Measurements from ENCODE around the gene TTLL9. TPM values are rescaled to one million over a fixed set of nuclear protein-coding genes. Genes with fewer than 3 reads are reported as not detected.

Gene TTLL9
- total RNA-seq, 2 donors from 2014 or later, result 1.2 TPM; not detected in 1

- intact Hi-C loops (cut with DNase I), result no loop called here
- H3K36me3 ChIP-seq, result no peaks in the 10 kb centered on the region
- no peak for TF ChIP-seq POLR2AphosphoS5 (IDR thresholded peaks at IDR 0.05)
- TF ChIP-seq CTCF (IDR thresholded peaks at IDR 0.05), result no peak
- no peak for TF ChIP-seq POLR2A (IDR thresholded peaks at IDR 0.05)
- no peak overlapping the region for H3K4me3 ChIP-seq
- H3K27me3 ChIP-seq (replicated peaks; ENCODE audit: insufficient read depth), result no peaks in the 10 kb centered on the region
- no peaks in the 10 kb centered on the region for H3K9me3 ChIP-seq
- H3K4me1 ChIP-seq (replicated peaks), result no peaks in the 10 kb centered on the region
- no peak for DNase-seq (ENCODE audit: low spot score)
- no peak overlapping the region for H3K27ac ChIP-seq
Measured at GRCh38 chr20:31877684-31878083, 7.2 kb downstream of the TTLL9 start.

DNA sequence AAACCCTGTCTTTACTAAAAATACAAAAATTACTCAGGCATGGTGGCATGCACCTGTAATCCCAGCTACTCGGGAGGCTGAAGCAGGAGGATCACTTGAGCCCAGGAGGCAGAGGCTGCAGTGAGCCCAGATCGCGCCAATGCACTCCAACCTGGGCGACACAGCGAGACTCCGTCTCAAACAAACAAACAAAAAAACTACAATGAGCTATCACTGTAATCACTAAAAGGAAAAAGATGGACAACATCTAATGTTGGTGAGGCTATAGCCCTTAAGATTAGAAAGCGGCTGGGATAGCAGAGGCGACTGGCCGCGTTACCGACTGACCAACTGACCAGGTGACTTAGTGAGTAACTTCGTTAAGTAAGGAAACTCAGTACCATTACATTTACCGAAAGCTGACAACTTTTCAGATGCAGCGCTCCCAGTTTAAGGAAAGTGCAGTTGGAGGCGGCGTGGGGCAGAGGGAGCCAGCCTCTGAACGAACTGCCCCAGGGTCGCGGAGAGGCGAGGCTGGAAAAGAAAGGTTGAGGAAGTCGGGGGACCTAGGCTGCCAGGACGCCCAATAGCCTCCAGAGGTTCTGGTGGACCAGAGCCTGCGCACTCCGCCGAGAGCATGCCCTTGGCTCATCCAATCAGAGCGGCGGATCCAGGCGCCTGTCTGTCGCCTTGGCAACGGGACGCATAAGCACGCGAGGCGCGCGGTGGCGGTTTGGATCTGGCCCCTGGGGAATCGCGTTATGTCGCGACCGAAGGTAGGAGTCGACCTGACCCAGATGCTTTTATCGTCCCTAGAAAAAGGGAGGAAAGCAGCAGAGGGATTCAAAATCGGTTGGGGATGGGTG, 8.9 kb downstream of the TTLL9 start:
- 6% methylated on average over 43 of the region's 45 CpGs for WGBS
- H3K4me1 ChIP-seq (replicated peaks), result no peaks in the 10 kb centered on the region
- intact Hi-C loops (cut with DNase I), result no loop called here

GRCh38 chr20:31881945-31882344, 11.5 kb downstream of the TTLL9 start:
- no peak for TF ChIP-seq CTCF (IDR thresholded peaks at IDR 0.05)
- TF ChIP-seq POLR2AphosphoS5 (IDR thresholded peaks at IDR 0.05), result no peak
- TF ChIP-seq POLR2A (IDR thresholded peaks at IDR 0.05), result no peak
- intact Hi-C loops (cut with DNase I), result no loop called here
- Histone ChIP-seq H3K36me3 (no peaks in the 10 kb centered on the region), H3K4me1 (replicated peaks) (no peaks in the 10 kb centered on the region), H3K4me3 (no peak overlapping the region), H3K27ac (no peak overlapping the region), H3K9me3 (no peaks in the 10 kb centered on the region), H3K27me3 (replicated peaks; ENCODE audit: insufficient read depth) (no peaks in the 10 kb centered on the region)
- 74% methylated on average over 5 of the region's 5 CpGs for WGBS
- no peak for DNase-seq (ENCODE audit: low spot score)

More for the DNA sequence above, 8.9 kb downstream of the TTLL9 start:
- TF ChIP-seq CTCF (IDR thresholded peaks at IDR 0.05), result peak in 1 of 4 experiments; percentile 21
- TF ChIP-seq POLR2AphosphoS5 (IDR thresholded peaks at IDR 0.05), result no peak
- peak; percentile 58 for TF ChIP-seq POLR2A (IDR thresholded peaks at IDR 0.05)
- peak overlapping the region; percentile 41 to 48 for H3K4me3 ChIP-seq
- peak overlapping the region; percentile 75 to 76 for H3K27ac ChIP-seq
- peak; percentile 96 for DNase-seq (ENCODE audit: low spot score)
- no peaks in the 10 kb centered on the region for H3K9me3 ChIP-seq
- no peaks in the 10 kb centered on the region for H3K27me3 ChIP-seq (replicated peaks; ENCODE audit: insufficient read depth)
- no peaks in the 10 kb centered on the region for H3K36me3 ChIP-seq

GRCh38 chr20:31883829-31884228, 13.4 kb downstream of the TTLL9 start:
- H3K9me3 ChIP-seq, result no peaks in the 10 kb centered on the region
- no peak overlapping the region for H3K4me3 ChIP-seq
- no peak overlapping the region for H3K27ac ChIP-seq
- no peaks in the 10 kb centered on the region for H3K36me3 ChIP-seq
- intact Hi-C loops (cut with DNase I), result no loop called here
- no peaks in the 10 kb centered on the region for H3K27me3 ChIP-seq (replicated peaks; ENCODE audit: insufficient read depth)
- no peak for DNase-seq (ENCODE audit: low spot score)
- no peak for TF ChIP-seq POLR2A (IDR thresholded peaks at IDR 0.05)
- TF ChIP-seq POLR2AphosphoS5 (IDR thresholded peaks at IDR 0.05), result no peak
- no peak for TF ChIP-seq CTCF (IDR thresholded peaks at IDR 0.05)
- no peaks in the 10 kb centered on the region for H3K4me1 ChIP-seq (replicated peaks)

DNA sequence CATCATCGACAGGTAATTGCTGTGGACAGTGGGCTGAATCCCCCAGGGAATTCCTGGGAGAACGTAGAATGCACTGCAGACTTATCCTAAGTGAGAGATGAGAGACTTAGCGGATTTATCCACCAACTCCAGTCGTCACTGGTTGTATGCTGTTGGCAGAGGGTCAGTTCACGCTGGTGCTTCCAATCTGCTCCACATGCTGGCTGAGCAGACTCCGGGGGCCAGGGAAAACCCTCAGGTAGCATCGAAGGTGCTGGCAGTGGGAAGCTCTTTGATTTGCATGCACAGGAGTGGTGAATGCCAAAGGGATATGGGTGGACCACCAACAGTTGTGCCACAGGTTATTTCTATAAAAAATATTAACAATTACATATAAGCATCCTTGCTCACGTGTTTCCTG, 20.2 kb downstream of the TTLL9 start:
- intact Hi-C loops (cut with DNase I), result no loop called here
- DNase-seq (ENCODE audit: low spot score), result no peak
- Histone ChIP-seq H3K36me3 (no peaks in the 10 kb centered on the region), H3K27ac (no peak overlapping the region), H3K4me3 (no peak overlapping the region), H3K4me1 (replicated peaks) (no peaks in the 10 kb centered on the region), H3K27me3 (replicated peaks; ENCODE audit: insufficient read depth) (no peaks in the 10 kb centered on the region), H3K9me3 (no peaks in the 10 kb centered on the region)
- WGBS, result 72% methylated on average over 8 of the region's 8 CpGs
- TF ChIP-seq POLR2AphosphoS5 (IDR thresholded peaks at IDR 0.05) (no peak), CTCF (IDR thresholded peaks at IDR 0.05) (no peak), POLR2A (IDR thresholded peaks at IDR 0.05) (no peak)

All from prostate gland (tissue), 2 donors.